NB4 (cell line): ENCODE data around the gene PRKCE.

Experiments used
- MAX ChIP-seq: IDR thresholded peaks from 2 replicates; pipeline ENCODE4 v1.6.1; 2011; ENCODE audit warnings: low read depth, low read length
- MYC ChIP-seq: IDR thresholded peaks from 2 replicates; pipeline ENCODE4 v1.6.1; 2011; ENCODE audit warnings: low read depth, low read length
- POLR2A ChIP-seq: IDR thresholded peaks from 2 replicates; pipeline ENCODE4 v1.6.1; 2011; ENCODE audit warnings: mild to moderate bottlenecking; ENCODE audit not compliant: insufficient read length; ENCODE audit errors: extremely low read depth
- TF ChIP-seq, protein P1 (sequence below): IDR thresholded peaks from one replicate; pipeline ENCODE4 v1.5.1; 2012; ENCODE audit warnings: low read depth, low read length

- TF ChIP-seq, protein P1, sequence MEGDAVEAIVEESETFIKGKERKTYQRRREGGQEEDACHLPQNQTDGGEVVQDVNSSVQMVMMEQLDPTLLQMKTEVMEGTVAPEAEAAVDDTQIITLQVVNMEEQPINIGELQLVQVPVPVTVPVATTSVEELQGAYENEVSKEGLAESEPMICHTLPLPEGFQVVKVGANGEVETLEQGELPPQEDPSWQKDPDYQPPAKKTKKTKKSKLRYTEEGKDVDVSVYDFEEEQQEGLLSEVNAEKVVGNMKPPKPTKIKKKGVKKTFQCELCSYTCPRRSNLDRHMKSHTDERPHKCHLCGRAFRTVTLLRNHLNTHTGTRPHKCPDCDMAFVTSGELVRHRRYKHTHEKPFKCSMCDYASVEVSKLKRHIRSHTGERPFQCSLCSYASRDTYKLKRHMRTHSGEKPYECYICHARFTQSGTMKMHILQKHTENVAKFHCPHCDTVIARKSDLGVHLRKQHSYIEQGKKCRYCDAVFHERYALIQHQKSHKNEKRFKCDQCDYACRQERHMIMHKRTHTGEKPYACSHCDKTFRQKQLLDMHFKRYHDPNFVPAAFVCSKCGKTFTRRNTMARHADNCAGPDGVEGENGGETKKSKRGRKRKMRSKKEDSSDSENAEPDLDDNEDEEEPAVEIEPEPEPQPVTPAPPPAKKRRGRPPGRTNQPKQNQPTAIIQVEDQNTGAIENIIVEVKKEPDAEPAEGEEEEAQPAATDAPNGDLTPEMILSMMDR: no peak
- TF ChIP-seq MAX: no peak
- no peak for TF ChIP-seq POLR2A
- TF ChIP-seq MYC: no peak
Observed at GRCh38 chr2:45713591-45713990, 62.1 kb downstream of the PRKCE start.
